ENCODE data around the gene PPP1R17.

Gene PPP1R17

DNA sequence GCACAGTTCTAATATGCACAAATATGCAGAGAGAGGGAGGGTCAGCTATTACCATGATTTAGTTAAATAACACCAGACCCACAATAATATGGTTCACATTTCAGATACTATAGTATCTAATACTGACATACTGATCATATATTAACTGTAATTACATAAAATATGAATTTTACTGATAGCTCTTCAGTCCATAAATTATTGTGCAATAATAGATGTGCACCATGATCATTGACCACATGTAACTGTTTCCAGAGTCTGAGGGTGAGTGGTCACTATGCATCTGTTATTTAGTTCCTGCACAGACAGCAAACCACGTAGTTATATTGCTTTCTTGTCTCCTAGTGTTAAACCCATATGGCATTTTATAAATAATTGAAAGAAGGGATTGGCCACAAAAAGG, 29.3 kb downstream of the PPP1R17 start:
- H3K4me3 Mint-ChIP-seq = no peak overlapping the region
- H3K9me3 Mint-ChIP-seq = peaks cover 2 to 18% of the 10 kb centered on the region in 2 donors
- ATAC-seq (replicated peaks) (no peak), DNase-seq (no peak)
- H3K4me1 Mint-ChIP-seq (ENCODE audit: low read depth in 2 of 2) = no peaks in the 10 kb centered on the region
- no peaks in the 10 kb centered on the region for H3K27me3 Mint-ChIP-seq
- no peak overlapping the region for H3K27ac Mint-ChIP-seq
- H3K36me3 Mint-ChIP-seq (ENCODE audit: insufficient read depth) = peaks cover 2% of the 10 kb centered on the region

DNA sequence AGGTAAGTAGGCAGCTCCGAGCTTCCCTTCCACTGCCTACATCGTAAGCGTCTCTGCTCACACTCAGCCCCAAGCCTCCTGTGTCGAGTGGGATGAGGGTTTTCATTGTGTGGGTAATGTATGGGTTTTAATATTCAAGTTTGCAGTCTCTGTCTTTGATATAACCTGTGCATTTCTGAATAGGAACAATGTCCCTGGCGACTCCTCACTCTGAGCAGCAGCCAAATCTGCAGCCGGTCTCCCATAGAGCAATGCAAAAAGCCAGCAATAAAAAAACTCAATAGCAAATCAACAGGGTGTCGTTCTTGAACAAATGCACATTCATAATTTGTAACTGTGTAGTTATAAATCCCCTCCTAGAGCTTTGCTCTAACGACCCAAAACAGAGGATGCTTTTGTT, 33.4 kb downstream of the PPP1R17 start:
- Mint-ChIP-seq H3K4me3 (no peak overlapping the region), H3K27ac (no peak overlapping the region), H3K36me3 (ENCODE audit: insufficient read depth) (peaks cover 2% of the 10 kb centered on the region), H3K27me3 (no peaks in the 10 kb centered on the region), H3K9me3 (peaks cover 0 to 2% of the 10 kb centered on the region in 2 donors), H3K4me1 (ENCODE audit: low read depth in 2 of 2) (no peaks in the 10 kb centered on the region)
- DNase-seq (no peak), ATAC-seq (replicated peaks) (no peak)

DNA sequence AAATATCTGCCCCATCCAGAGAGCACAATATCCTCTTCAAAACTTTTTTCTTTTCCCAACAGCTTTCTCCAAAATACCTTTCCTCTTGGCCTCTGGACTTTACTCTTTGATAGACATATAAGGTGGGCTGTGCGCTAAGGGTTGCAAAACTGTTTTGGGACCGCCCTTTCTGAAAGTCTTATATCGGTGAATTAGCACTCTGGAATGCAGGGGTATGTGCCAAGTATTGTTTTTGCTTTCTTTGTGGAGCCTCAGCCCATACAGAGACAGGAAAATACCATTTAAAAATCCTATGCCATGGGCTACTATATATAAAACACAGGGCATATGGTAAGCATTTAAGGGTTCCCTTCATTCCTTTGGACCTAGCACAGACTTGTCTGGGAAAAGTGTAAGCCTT, 37.7 kb downstream of the PPP1R17 start:
- Mint-ChIP-seq H3K27me3 (no peaks in the 10 kb centered on the region), H3K9me3 (no peaks in the 10 kb centered on the region), H3K27ac (no peak overlapping the region), H3K36me3 (ENCODE audit: insufficient read depth) (peaks cover 2% of the 10 kb centered on the region), H3K4me1 (ENCODE audit: low read depth in 2 of 2) (no peaks in the 10 kb centered on the region), H3K4me3 (no peak overlapping the region)
- no peak for DNase-seq
- no peak for ATAC-seq (replicated peaks)

DNA sequence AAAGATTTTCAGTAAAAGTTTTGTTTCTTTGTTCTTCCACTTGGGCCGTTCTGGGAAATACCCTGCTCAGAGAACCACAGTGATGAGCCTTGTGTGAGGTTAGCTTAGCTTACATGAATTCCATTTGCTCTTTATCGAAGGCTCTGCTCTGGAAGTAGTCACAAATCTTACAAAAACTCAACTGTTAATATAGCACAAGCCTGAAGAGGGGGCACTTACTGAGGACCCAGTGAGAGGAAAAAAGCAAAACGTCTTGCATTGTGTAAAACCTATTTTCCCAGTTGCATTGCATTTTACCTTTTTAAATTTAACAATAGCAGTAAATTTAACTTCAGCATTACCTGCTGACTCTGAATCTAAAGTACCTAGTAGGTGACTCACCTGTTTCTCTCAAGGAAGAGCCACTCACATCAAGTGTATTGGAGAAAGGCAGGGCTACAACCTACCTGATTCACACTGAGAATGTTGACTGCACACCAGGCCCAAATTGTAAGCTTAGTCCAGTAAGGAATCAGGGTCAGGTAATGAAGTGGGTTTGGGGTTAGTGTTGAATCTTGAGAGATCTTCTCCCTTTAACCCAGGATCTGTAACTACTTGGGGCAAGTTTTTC, 42.3 kb downstream of the PPP1R17 start:
- Mint-ChIP-seq H3K36me3 (ENCODE audit: insufficient read depth) (no peaks in the 10 kb centered on the region), H3K4me1 (ENCODE audit: low read depth in 2 of 2) (no peaks in the 10 kb centered on the region), H3K27me3 (no peaks in the 10 kb centered on the region), H3K4me3 (no peak overlapping the region), H3K27ac (no peak overlapping the region), H3K9me3 (peaks cover 7 to 11% of the 10 kb centered on the region in 2 donors)
- ATAC-seq (replicated peaks) = no peak
- DNase-seq = no peak

DNA sequence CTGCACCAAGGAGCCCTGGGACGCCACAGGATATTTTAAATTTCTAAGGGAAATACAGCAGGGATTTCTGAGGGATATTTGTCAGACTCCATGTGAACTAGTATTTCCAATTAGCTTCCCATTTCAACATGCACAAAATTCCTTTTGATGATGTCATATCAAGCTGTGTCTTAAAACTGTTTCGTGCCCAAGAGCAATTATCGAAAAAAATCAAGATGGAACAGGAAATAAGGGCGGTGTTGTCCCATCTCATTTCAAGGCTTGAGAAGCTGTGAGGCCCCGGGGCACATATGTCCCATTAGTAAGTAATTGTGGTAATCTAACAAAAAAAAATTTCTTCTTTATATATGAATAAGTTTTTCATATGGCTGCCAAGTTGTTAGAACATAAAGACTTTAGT, 47.4 kb downstream of the PPP1R17 start:
- no peak overlapping the region for H3K27ac Mint-ChIP-seq
- no peak for ATAC-seq (replicated peaks)
- no peaks in the 10 kb centered on the region for H3K27me3 Mint-ChIP-seq
- no peaks in the 10 kb centered on the region for H3K4me1 Mint-ChIP-seq (ENCODE audit: low read depth in 2 of 2)
- no peak overlapping the region for H3K4me3 Mint-ChIP-seq
- DNase-seq = no peak
- H3K9me3 Mint-ChIP-seq = peaks cover 7 to 11% of the 10 kb centered on the region in 2 donors
- H3K36me3 Mint-ChIP-seq (ENCODE audit: insufficient read depth) = no peaks in the 10 kb centered on the region

DNA sequence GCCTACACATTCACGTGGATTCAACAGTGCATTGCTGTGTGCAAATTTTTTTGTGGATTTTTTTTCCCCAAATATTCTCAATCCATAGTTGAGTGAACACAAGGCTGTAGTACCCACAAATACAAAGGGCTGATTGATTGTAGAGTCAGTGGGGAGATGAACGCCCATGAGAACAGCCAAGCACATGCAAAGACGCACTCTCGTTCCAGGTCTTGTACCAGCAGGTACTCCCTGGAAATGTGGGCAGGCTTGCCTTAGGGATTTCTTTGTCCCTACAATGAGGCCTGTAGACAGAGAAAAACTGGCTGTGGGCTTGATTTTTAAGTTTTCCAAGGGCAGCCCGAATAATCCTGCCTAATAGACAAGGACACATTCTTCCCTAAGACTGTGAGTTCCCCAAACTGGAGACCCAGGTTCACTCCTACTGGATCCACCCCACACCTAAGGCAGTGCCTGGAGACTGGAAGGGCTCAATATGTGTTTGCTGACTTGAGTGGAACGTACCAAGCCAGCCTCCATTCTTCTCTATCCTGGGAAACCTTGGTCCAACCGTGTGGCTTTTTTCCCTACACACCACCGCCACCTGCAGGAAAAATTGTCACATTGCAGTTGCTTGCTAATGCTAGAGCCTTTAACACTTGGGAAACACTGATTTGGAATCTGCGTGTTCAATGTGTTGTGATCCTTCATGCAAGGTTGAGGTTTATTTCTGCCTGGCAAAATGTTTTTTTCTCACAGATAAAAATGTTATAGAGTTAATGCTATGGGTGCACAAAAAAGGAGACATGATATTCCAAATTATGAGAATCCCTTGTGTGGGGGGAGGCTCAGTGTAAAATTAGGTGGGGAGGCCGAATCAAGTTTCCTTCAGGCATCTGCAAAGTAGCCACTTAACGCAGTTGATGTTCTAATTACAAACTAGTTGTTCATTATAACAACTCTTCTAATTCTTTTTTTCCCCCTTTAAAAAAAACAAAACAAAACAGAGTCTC, 49.3 kb downstream of the PPP1R17 start:
- no peak for ATAC-seq (replicated peaks)
- no peak for DNase-seq
- H3K9me3 Mint-ChIP-seq = peaks cover 0 to 7% of the 10 kb centered on the region in 2 donors
- no peaks in the 10 kb centered on the region for H3K4me1 Mint-ChIP-seq (ENCODE audit: low read depth in 2 of 2)
- no peak overlapping the region for H3K27ac Mint-ChIP-seq
- no peaks in the 10 kb centered on the region for H3K27me3 Mint-ChIP-seq
- no peaks in the 10 kb centered on the region for H3K36me3 Mint-ChIP-seq (ENCODE audit: insufficient read depth)
- H3K4me3 Mint-ChIP-seq = no peak overlapping the region

DNA sequence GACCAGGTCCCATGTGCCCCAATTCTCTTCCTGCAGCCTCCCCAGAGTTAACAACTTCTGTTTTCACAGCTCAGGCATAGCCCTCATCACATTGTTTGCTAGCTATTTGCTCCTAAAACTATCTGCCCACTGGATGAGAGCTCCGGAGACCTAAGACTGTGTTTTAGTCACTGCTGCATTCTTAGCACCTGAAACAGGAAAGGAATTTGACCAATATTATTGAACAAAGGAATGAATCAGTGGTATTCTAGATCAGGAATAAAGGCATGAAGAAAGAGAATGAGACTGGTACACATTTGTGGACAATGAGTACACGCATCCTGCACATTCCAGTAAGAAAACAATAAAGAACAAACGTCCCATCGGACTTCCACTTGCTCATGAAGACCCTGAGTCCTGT, 54.8 kb downstream of the PPP1R17 start:
- Mint-ChIP-seq H3K27ac (no peak overlapping the region), H3K4me3 (no peak overlapping the region), H3K27me3 (no peaks in the 10 kb centered on the region), H3K36me3 (ENCODE audit: insufficient read depth) (no peaks in the 10 kb centered on the region), H3K4me1 (ENCODE audit: low read depth in 2 of 2) (no peaks in the 10 kb centered on the region), H3K9me3 (peaks cover 0 to 2% of the 10 kb centered on the region in 2 donors)
- ATAC-seq (replicated peaks) (no peak), DNase-seq (no peak)

DNA sequence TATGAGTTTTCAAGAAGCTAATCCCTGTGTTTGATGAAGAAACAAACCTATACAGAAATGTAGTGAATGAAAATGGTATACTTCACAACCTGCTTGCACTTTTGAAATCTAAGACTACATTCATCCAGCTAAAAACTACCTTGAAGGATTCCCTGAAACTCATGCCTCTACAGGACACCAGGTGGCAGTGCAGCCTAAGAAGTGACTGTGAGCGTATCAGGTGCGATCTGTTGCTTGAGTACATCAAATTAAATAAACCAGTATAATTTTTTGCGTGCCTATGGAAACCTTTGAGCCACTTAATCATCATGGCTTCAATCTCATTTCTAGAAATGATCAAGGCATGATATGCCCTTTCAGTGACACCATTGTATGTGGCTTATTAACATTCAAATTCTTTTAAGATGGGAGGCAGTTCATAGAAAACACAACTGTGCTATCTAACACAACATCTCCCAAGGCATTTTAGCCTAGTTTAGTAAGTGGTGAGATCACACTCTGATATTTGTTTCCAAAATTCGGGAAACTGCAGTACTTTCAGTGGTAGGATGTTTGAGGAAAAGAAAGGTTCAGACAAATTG, 57.4 kb downstream of the PPP1R17 start:
- no peak overlapping the region for H3K27ac Mint-ChIP-seq
- peaks cover 0 to 2% of the 10 kb centered on the region in 2 donors for H3K9me3 Mint-ChIP-seq
- H3K4me3 Mint-ChIP-seq = no peak overlapping the region
- no peaks in the 10 kb centered on the region for H3K27me3 Mint-ChIP-seq
- no peaks in the 10 kb centered on the region for H3K4me1 Mint-ChIP-seq (ENCODE audit: low read depth in 2 of 2)
- ATAC-seq (replicated peaks) = no peak
- no peak for DNase-seq
- H3K36me3 Mint-ChIP-seq (ENCODE audit: insufficient read depth) = no peaks in the 10 kb centered on the region

DNA sequence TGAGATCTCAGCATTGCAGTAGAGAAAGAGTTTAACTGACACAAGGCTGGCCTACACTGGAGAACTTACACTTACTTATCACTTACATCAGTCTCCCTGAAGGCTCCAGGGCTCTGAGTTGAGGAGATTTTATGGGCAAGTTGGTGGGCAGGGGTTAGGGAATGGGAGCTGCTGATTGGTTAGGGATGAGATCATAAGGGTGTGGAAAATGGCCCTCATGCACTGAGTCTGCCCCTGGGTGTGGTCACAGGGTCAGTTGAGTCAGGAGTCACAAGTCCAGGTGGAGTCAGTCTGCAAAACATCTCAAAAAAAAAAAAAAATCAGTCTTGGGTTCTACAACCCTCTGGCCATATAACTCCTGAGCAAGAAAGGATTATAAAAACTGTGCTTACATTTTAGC, 60.5 kb downstream of the PPP1R17 start:
- H3K4me1 Mint-ChIP-seq (ENCODE audit: low read depth in 2 of 2) = no peaks in the 10 kb centered on the region
- ATAC-seq (replicated peaks) = no peak

DNA sequence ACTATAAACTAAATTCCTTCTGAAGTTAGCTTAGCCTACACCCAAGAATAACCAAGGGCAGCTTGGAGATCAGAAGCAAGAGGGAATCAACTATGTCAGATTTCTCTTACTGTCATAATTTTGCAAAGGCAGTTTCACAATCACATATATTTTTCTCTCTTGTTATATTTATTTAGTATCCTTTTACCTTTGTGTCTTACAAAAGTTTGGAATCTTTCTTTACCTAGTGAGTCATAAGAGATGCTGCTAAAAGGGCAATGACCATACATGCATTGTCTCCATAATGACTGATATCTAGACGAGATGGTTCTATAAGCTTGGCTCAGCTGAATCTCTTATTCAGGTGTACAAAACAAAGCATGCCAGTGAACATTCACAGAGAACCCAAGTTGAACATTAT, 61.1 kb downstream of the PPP1R17 start:
- H3K4me3 Mint-ChIP-seq = no peak overlapping the region
- no peaks in the 10 kb centered on the region for H3K36me3 Mint-ChIP-seq (ENCODE audit: insufficient read depth)
- no peaks in the 10 kb centered on the region for H3K4me1 Mint-ChIP-seq (ENCODE audit: low read depth in 2 of 2)
- no peaks in the 10 kb centered on the region for H3K27me3 Mint-ChIP-seq
- H3K27ac Mint-ChIP-seq = no peak overlapping the region
- ATAC-seq (replicated peaks) (no peak), DNase-seq (no peak)
- H3K9me3 Mint-ChIP-seq = peaks cover 0 to 4% of the 10 kb centered on the region in 2 donors

More for the DNA sequence above, 60.5 kb downstream of the PPP1R17 start:
- no peaks in the 10 kb centered on the region for H3K27me3 Mint-ChIP-seq
- peaks cover 0 to 4% of the 10 kb centered on the region in 2 donors for H3K9me3 Mint-ChIP-seq
- H3K36me3 Mint-ChIP-seq (ENCODE audit: insufficient read depth) = no peaks in the 10 kb centered on the region
- H3K27ac Mint-ChIP-seq = no peak overlapping the region
- no peak for DNase-seq
- no peak overlapping the region for H3K4me3 Mint-ChIP-seq

DNA sequence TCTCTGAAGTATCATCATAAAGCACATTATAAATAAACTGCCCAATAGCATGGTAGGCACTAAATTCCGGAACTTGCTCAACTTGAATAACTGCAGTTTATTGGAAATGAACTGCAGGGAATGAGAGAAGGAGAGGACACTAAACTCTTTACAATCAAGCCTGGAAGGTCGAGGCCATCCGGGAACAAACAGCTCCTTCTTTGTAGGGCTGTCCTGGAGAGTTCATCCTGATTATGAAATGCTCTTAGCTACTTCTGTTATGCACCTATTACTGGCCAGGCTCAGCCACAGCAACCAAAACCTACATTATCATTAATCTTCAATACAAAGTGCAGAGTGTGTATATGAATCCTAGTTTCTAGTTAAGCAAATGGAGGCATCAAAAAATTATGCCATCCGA, 64.7 kb downstream of the PPP1R17 start:
- Mint-ChIP-seq H3K9me3 (peaks cover 0 to 5% of the 10 kb centered on the region in 2 donors), H3K4me1 (ENCODE audit: low read depth in 2 of 2) (no peaks in the 10 kb centered on the region), H3K27me3 (no peaks in the 10 kb centered on the region), H3K36me3 (ENCODE audit: insufficient read depth) (no peaks in the 10 kb centered on the region), H3K4me3 (no peak overlapping the region), H3K27ac (no peak overlapping the region)
- ATAC-seq (replicated peaks) (no peak), DNase-seq (no peak)
